GM19452 (cell line): Measurements from ENCODE around the gene CCL23.
"Not testable (repeated sequence)": the region's sequence is repeated elsewhere in the genome, so short reads cannot be mapped to it uniquely, and the experiment has no call there.

ENCODE experiments used
- ATAC-seq: cut with Tn5 transposase; IDR thresholded peaks from one replicate; pipeline ENCODE4 v1.9.1; 2021; ENCODE audit not compliant: unreplicated experiment

Gene CCL23, protein sequence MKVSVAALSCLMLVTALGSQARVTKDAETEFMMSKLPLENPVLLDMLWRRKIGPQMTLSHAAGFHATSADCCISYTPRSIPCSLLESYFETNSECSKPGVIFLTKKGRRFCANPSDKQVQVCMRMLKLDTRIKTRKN

DNA sequence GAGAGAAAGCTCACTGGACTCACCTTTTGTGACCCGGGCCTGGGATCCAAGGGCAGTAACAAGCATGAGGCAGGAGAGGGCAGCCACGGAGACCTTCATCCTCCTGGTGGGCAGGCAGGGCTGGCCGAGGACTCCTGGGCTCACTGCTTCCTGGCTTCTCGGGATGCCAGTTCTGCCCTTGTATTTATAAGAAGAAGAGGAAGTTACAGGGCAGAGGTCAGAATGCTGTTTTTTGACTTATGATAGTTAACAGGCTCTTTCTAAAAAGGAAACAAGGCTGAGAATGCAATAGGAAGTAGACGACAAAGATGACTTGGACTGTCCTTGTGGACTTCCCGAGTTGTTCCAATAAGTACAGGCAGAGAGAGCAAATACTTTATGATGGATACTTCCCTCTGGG, at the start of gene CCL23:
TSS of gene CCL23 (minus strand) at position 174 of the 400 bp plus-strand sequence. CDS start at position 99, 75 bp downstream.
- ATAC-seq = no peak

DNA sequence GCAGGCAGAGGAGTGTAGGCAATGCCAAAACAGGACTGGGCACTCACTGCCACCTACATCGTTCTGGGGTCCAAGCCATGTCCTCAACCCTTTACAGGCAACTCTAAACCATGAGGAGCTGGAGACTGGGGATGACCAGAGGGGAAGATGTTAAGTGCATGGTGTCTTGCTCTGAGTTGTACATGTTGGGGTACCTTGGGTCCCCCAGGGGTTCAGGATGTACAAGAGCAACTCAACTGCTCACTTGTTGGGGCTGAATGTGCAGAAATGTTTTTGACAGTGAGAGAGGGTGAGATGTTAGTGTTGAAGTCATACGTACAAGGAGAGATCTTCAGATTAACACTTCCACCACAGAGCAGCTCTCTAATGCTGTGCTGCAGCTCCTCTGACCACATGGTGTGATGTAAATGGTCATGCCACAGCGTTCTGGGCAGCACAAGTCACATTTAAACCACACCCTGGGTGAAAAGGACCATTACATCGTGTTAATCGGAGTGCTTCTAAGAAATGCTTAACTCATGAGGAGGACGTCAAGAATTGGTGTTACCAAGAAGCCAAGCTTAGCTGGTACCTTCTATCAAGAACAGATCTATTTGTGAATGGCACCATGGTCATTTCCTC, 48.7 kb upstream of the CCL23 start:
- ATAC-seq = no peak

DNA sequence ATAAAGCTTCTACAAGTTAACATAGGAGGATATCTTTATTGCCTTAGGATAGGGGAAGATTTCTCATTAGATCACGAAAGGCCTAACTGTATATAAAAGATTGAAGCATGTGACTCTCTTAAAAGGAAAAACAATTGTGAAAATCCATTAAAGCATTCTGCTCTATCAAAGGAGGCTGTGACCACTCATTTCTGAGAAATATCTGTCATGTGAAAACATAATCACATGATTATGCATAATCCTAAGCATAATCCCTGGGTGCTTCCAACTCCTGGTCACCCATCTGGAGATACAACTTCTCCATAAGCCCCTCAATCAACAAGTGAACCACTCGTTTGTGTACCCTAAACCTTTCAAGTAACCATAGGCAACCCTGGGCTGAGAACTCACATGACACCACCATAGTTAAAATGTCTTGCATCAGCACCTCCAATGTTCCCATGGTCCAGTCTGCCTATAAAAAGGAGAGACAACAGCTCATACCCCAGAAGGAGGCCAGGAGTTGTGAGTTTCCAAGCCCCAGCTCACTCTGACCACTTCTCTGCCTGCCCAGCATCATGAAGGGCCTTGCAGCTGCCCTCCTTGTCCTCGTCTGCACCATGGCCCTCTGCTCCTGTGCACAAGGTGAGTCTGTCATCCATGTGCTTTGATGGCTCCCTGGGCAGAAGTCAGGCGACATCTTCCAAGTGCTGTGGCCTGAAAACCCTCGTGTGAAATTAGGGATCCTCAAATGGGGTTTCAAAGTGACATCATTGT, 46.2 kb upstream of the CCL23 start, which contains the start of gene CCL18:
TSS of gene CCL18 (plus strand) at position 487 of the 756 bp plus-strand sequence. CDS start at position 558, 71 bp downstream.
- no peak for ATAC-seq

DNA sequence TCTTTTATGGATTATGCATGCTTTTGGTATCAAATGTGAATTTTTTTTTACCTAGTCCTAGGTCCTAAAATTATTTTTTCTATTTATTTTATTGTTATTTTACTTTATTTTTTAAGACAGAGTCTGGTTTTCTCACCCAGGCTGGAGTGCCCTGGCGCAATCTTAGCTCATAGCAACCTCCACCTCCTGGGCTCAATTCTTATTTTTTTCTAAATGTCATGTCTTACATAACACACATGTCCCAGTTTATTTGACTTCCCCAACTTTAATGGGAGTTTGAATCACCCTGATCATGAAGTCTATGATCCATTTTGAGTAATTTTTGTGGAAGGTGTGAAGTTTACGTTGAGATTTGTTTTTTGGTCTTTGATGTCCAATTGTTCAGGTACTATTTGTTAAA, 43.0 kb upstream of the CCL23 start:
- no peak for ATAC-seq

DNA sequence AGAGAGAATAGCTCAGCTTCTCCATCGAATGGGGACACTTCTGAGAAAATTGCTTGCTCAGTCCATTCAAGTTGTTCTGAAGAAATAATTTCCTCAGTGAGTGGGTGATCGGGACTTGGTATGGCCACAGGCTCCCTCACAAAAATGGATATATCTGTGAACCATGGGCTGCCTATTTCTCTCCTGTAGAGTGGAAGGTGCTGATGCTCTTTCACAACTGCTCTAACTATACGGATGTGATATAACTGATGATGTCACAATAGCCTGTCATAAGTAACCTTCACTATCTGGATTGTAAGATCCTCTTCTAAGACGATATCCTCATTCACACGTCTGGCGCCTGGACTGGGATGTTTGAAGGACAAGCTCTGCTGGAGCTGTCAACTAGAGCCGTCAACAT, 41.6 kb upstream of the CCL23 start:
- no peak for ATAC-seq

DNA sequence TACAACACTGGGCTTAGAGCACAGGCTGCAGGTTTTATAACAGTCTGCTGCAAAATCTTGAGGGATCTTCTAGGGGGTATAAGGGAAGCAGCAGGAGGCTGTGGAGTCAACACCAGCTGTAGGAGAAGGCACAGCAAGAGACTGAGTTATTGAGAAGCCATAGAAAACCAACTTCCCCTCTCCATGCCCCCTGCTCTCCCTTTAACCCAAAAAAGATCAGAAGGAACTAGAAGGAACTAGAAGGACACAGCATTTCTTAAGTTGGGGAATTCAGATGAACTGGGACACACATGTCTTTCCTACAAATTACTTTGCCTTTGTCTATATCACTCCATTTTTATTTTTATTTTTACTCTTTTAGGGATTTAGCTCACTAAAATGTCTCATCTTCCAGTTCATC, 40.1 kb upstream of the CCL23 start:
- no peak for ATAC-seq

DNA sequence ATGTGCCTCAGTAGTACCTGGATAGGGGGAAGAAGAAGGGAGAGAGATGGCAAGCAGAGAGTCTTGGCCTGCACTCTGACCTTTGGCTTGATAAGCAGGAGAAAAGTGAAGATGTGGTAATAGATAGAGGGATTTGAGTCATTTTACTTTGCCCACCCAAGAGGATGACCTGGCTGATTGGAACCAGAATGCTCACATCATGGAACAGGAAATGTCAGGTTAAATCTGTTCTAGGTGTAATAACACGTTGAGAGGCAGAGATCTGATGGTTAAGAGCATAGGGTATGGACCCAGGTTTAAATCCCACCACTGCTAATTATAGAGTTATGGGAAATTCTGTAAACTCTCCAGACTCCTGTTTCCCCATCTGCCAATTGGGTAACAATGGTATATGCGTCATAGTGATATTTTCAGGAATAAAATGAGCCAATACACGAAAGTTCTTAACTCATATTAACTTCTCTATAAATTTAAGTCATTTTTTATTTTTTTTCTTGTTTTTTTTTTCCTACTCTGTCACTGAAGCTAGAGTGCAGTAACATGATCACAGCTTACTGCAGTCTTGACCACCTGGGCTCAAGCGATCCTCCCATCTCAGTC, 38.2 kb upstream of the CCL23 start:
- ATAC-seq = no peak

DNA sequence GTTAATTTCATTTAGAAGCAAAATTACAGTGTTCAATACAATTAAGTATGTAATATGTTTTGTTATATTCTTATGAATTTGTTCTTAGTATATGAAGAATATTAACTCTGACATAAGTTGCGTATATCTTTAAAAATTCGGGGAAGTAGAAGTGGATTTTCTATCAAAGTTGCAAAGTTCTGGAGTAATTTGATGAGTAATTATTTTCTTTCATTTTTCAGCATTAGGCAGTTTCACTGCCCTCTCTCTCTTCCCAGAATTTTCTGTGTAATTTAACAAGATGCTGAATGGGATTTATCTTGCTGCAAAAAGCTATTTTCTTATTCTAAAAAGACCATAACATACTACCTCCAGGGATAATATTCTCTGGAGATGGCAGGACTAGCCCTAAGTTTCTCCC, 37.4 kb upstream of the CCL23 start:
- no peak for ATAC-seq

DNA sequence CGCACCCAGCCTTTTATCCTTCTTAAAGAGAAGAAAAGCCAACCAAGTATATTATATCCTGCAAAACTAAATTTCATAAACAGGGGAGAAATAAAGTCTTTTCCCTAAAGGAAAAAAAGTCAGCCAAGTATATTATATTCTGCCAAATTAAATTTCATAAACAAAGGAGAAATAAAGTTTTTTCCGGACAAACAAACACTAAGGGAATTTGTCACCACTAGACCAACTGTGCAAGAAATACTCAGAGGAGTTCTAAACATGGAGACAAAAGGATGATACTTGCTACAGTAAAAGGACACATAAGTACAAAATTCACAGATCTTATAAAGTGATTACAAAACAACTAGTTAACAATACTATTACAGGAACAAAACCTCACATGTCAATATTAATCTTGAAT, 31.9 kb upstream of the CCL23 start:
- no peak for ATAC-seq

DNA sequence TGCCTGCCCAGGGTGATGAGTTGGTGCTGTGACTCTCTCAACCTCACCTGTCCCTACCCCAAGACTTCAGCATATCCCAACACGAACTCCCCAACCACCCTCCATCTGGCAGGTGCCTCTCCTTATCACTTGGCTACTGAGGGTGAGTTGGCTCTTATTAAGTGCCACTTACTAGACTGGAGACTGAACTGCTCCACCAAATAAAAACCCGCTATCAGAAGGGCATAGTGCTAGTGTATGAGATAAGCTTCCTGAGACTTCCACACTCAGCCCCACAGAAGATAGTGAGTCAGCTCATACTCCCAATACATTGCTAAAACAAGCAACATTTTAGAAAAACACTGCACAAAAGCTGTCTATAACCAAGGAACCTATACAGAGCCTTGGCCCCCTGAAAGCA, 30.3 kb upstream of the CCL23 start:
- ATAC-seq = no peak

DNA sequence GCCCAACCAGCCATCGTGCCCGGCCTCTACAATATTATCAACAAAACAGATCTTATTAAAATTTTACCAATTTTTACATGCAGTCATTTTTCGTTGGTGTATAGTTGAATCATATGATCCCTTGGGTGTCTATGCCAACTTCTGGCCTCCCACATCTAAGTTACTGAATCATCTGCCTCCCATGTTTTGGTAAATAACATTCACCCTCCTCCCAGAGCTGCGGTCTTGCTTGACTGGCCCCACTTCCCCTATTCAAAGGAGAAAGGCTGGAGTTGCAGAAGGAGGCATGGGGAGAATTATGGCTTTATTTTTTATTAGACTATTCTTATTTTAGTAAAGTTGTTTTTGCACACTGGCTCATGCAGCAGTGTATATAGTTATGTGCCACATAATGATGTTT, 18.5 kb upstream of the CCL23 start:
- ATAC-seq = no peak

DNA sequence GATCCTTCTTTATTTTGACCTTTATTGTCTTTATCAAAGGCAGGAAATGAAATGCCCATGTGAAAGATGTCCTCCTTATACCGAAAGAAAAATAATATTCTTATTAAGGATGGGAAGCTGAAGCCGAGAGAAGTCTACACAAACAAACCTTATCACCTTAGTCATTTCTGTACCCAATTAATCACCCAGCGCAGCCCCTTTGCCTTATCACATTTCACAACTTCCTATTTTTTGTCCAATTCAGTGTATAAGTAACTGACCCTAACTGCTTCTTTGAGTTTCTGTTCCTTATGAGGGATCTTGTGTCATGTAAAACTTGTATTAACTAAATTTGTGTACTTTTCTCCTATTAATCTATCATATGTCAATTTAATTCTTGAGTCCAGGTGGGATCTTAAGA, 16.4 kb upstream of the CCL23 start:
- ATAC-seq = no peak

DNA sequence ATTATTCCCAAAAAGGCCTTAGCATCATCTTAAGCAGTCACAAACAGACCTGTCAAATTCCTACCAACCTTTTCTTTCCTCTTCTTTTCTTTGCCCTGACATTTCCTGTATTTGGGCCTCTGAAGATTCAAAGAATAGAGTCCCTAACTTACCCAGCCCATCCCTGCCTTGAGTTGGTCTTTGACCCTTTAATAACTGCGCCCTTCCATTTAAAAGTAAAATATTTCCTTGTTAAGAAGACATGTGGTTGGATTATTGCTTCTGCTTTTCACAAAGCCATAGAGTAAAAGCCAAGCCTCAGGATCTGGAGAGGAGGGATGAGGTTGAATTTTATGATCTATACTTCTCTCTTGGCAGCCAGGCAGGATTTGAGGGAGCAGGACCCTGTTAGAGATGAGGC, 13.2 kb upstream of the CCL23 start:
- no peak for ATAC-seq

DNA sequence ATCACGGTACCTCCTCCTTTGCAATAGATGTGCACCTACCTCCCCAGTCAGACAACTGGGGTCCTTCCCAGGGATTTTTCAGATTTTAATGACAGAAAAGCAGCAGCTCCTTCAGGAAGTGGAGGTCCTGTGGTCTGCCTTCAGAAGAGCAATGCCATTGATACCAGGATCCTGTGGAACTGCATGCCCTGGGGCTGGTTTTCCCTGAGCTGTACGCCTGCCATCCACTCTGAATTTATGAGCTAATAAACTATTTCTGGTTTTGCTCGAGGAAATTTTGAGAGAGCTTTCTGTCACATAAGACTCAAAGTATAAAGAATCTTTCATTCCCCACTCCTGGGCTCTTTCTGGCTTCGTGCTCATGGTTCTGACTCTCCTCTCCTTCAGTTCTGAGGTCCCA, 10.0 kb upstream of the CCL23 start:
- ATAC-seq = no peak

DNA sequence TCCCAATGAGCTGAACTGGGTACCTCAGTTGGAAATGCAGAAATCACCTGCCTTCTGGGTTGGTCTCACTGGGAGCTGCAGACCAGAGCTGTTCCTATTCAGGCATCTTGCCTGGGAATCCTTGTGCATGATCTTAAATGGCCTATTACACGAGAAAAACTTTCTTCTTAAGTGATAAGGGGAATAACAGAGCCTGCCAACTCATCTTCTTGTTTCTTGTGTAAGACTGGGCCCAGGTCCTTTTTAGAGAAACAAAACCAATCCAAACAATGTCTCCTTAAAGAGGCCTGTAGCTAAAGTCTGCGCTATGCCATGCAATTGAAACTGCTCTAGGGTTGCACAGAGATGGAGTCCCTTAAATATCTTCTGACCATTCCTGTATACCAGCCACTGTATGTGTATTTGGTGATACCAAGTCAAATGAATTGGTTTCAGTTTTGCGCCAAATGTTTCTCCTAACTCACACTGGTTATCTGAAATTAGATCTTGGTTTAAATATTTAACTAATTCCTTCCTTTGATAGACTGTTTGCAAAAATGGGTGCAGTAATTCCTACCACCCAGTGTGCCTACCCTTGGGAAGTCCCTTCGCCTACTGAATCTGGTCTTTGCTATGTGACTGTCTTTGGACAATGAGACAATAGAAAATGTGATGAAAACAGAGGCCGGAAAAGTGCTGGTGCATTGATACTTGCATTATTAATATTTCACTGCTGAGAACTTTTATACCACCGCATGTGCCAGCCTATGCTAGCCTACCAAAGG, 6.5 kb upstream of the CCL23 start:
- no peak for ATAC-seq

DNA sequence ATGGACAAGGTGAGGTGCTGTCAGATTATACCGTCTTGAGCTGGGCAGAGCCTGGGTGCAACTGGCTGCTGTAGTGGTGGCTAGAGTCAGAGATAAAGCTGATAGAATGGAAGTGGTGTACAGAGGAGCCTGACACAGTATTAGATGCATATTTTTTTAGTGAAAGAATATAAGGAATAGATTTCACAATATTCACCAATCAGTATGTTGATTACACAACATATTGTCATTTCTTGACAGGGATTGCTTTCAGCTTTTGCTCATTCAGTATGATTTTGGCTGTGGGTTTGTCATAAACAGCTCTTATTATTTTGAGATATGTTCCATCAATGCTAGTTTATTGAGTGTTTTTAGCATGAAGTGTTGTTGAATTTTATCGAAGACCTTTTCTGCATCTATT, 1.7 kb upstream of the CCL23 start:
- ATAC-seq = no peak

DNA sequence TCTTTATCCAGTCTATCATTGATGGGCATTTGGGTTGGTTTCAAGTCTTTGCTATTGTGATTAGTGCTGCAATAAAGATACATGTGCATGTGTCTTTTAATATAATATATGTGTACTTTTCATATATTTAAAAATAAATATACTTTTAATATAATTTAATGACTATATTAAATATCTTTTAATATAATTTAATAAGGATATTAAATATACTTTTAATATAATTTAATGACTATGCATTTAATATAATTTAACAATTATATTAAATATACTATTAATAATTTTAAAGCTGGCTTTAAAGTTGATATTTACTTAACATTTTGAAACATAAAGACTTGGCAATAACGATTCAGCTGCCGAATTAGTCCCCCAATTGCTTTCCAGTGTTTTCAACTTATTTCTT, 1.2 kb downstream of the CCL23 start:
- no peak for ATAC-seq

DNA sequence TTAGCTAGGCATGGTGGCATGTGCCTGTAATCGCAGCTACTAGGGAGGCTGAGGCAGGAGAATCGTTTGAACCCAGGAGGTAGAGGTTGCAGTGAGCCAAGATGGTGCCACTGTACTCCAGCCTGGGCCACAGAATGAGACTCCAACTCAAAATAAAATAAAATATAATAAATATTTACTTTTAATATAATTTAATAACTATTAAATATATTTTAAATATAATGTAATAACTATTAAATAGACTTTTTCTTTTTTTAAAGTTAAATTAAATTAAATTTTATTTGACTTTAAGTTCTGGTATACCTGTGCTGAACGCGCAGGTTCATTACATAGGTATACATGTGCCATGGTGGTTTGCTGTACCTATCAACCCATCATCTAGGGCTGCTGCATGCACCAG, 1.9 kb downstream of the CCL23 start:
- not testable (repeated sequence) for ATAC-seq

DNA sequence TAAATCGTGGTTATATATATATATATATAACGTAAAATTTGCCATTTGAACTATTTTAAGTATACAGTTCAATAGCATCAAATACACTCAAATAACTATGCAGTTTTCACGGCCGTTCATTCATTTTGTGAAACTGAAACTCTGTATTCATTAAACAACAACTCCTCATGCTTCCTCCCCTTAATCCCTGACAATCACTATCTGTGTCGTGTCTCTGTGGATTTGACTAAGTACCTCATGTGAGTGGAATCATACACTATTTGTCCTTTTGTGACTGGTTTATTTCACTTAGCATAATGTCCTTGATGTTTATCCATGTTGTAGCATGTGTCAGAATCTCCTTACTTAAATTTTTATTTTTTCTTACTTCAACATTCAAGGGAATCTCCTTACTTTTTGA, 2.8 kb downstream of the CCL23 start:
- ATAC-seq = no peak

DNA sequence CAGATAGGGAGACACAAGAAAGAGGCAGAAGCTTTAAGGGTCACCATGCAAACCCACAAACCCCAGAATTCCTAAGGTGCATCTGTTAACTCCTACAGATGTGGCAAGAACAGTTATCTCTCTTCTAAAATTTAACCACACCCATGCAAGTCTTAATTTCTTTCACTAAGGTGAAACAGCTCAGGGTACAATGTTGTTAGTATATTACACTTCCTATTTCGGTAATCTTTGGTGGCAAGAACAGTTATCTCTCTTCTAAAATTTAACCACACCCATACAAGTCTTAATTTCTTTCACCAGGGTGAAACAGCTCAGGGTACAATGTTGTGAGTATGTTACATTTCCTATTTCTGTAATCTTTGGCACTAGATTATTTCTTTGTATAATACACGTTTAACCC, 6.6 kb downstream of the CCL23 start:
- no peak for ATAC-seq

DNA sequence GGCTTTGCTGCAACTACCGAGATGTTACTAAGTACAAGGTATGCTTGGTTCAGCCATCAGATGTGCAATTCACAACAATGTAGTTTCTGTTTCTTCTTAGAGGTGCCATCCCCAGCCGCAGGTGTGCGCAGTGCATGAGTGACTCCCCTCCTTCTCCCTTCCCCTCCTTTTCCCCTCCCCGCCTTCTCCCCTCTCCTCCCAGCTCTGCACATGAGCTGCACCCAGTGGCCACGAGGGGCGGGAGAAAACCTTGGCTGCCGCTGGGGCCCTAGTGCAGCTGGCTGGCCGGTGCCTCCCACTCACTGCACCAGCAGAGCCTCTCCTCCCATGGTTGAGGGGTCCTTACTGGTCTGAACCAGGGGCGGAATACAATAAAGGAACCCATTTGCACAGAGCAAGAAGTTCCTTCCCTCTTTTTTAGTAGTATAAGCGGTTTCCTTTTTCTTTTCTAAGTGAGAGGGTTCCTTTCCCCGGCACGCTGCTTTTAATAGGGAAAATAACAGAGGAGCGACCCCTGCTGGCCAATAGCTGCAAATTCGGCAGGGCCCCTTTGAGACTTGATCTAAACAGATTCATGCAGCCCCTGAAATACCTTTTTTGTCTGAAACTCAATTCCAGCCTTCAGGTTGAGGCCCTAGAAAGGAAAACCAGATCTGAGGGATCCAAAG, 8.6 kb downstream of the CCL23 start:
- ATAC-seq = no peak
